Kidney (tissue), 14 donors: ENCODE measurements around the gene CA5A. TPM values are rescaled to one million over a fixed set of nuclear protein-coding genes. Genes with fewer than 3 reads are reported as not detected.

Experiments used
- DNase-seq, 5 donors: peaks; one replicate each; pipeline ENCODE4 v3.0.0-alpha.2; 2013 to 2020
- FAIRE-seq: peaks from 2 replicates; lab custom pipeline; 2012; peaks lifted over from hg19 to GRCh38; lab: Jason Lieb, UNC
- H3K27ac ChIP-seq, 2 donors: one replicate each; pipeline ENCODE4 v1.7.0; 2013; ENCODE audit warnings: low read depth in 2 of 2, low read length in 2 of 2, inconsistent platforms in 1 of 2
- H3K27me3 ChIP-seq: one replicate; pipeline ENCODE4 v1.7.1; 2013; ENCODE audit warnings: low read length, inconsistent platforms; ENCODE audit not compliant: control insufficient read depth, insufficient read depth
- H3K36me3 ChIP-seq, 3 donors: one replicate each; pipeline versions ENCODE4 v1.7.0 to v1.7.1; 2013; ENCODE audit warnings: low read length in 3 of 3, control low read depth in 1 of 3, inconsistent platforms in 1 of 3; ENCODE audit not compliant: insufficient read depth in 3 of 3, control insufficient read depth in 2 of 3
- H3K4me1 ChIP-seq, 3 donors: one replicate each; pipeline versions ENCODE4 v1.7.0 to v1.7.1; 2013; ENCODE audit warnings: low read length in 3 of 3, inconsistent platforms in 1 of 3, low read depth in 1 of 3; ENCODE audit not compliant: control insufficient read depth in 2 of 3, insufficient read depth in 2 of 3
- H3K4me3 ChIP-seq, 3 donors: one replicate each; pipeline versions ENCODE4 v1.7.0 to v1.8.1; 2013; ENCODE audit warnings: low read length in 3 of 3, control low read depth in 1 of 3, inconsistent platforms in 1 of 3
- H3K9ac ChIP-seq, 3 donors: one replicate each; pipeline versions ENCODE4 v1.7.0 to v1.7.1; 2013; ENCODE audit warnings: low read length in 3 of 3, control low read depth in 1 of 3, inconsistent platforms in 1 of 3
- H3K9me3 ChIP-seq, 3 donors: one replicate each; pipeline versions ENCODE4 v1.7.0 to v1.7.1; 2013; ENCODE audit warnings: low read length in 3 of 3, control low read depth in 1 of 3, inconsistent platforms in 1 of 3; ENCODE audit not compliant: control insufficient read depth in 2 of 3, insufficient read depth in 1 of 3
- CTCF ChIP-seq: IDR thresholded peaks from 3 replicates; pipeline ENCODE4 v1.5.1; 2012; ENCODE audit warnings: mild to moderate bottlenecking, moderate library complexity, borderline replicate concordance; ENCODE audit not compliant: insufficient read depth; ENCODE audit errors: extremely low read depth
- intact Hi-C: fragments of 100-400 bp; cut with DNase I; formaldehyde crosslinking; loops from one replicate; pipeline ENCODE4 v1.11.1; 2022
- polyA plus RNA-seq: library from polyadenylated mRNA; stranded (reverse); fragments of 350-450 nt; fragmentation: Illumina TruSeq; extraction: RNeasy Lipid Tissue Mini Kit (QIAGEN cat#74804); gene quantifications from one replicate; pipeline ENCODE4 v1.2.3, GENCODE V29; 2014; ENCODE audit warnings: low read depth, low replicate concordance; ENCODE audit not compliant: insufficient read depth
- total RNA-seq: library from RNA; stranded (reverse); fragmentation: NEBNext Ultra II Directional; extraction: Animal tissue kit (Norgen Biotek cat#: 25700); gene quantifications from one replicate; pipeline ENCODE4 v1.2.1, GENCODE V29; 2021
- donor health status: control.
- donor health status: control.
- donor health status: control.
- donor health status: control.
- donor health status: control.
- donor health status: DM: yes; HTN: yes; CAD: no.
- donor health status: Normal renal cell carcinoma (clear cell type).

Gene CA5A
- total and polyA plus RNA-seq, 2 donors from 2014 or later = not detected

- no peaks in the 10 kb centered on the region for H3K27me3 ChIP-seq
- no peak overlapping the region for H3K9ac ChIP-seq
- no peak for TF ChIP-seq CTCF
- no peaks in the 10 kb centered on the region for H3K9me3 ChIP-seq
- FAIRE-seq (no peak), DNase-seq (no peak)
- no peaks in the 10 kb centered on the region for H3K36me3 ChIP-seq
- H3K27ac ChIP-seq = no peak overlapping the region
- intact Hi-C loops = no loop called here
- H3K4me1 ChIP-seq = peaks cover 0 to 14% (median 4%) of the 10 kb centered on the region in 3 donors
- H3K4me3 ChIP-seq = no peak overlapping the region
These were observed 24.0 kb upstream of the CA5A start for GRCh38 chr16:87960296-87960695.

- H3K4me1 ChIP-seq = peaks cover 0 to 21% (median 12%) of the 10 kb centered on the region in 3 donors
These were observed 23.2 kb upstream of the CA5A start for GRCh38 chr16:87959391-87959990.

GRCh38 chr16:87958632-87959031 lies 22.3 kb upstream of the CA5A start:
- intact Hi-C loops = no loop called here
- H3K4me3 ChIP-seq = no peak overlapping the region
- H3K4me1 ChIP-seq = peaks cover 0 to 28% (median 20%) of the 10 kb centered on the region in 3 donors
- no peaks in the 10 kb centered on the region for H3K27me3 ChIP-seq
- H3K9ac ChIP-seq = no peak overlapping the region
- TF ChIP-seq CTCF = no peak
- no peaks in the 10 kb centered on the region for H3K9me3 ChIP-seq
- DNase-seq = no peak
- FAIRE-seq = no peak
- no peak overlapping the region for H3K27ac ChIP-seq
- no peaks in the 10 kb centered on the region for H3K36me3 ChIP-seq

More at GRCh38 chr16:87959391-87959990, 23.2 kb upstream of the CA5A start:
- DNase-seq (no peak), FAIRE-seq (no peak)
- Histone ChIP-seq H3K27me3 (no peaks in the 10 kb centered on the region), H3K9me3 (no peaks in the 10 kb centered on the region), H3K36me3 (no peaks in the 10 kb centered on the region), H3K27ac (no peak overlapping the region), H3K4me3 (no peak overlapping the region), H3K9ac (no peak overlapping the region)
- intact Hi-C loops = no loop called here
- no peak for TF ChIP-seq CTCF
